ENCODE measurements around the gene LCE7A.

LCE7A gene

GRCh38 chr1:152899027-152899426, 39.2 kb downstream of the LCE7A start:
- TF ChIP-seq CTCF (IDR thresholded peaks at IDR 0.05; ENCODE audit: control extremely low read depth, extremely low read depth, low read depth, missing control alignments), result no peak
- DNase-seq (ENCODE audit: extremely low spot score), result no peak
- ChIA-PET CTCF (interaction anchor here (0.8 to 3.0 kb wide), 4 partner anchors 8 to 29 kb away, joined by 3 to 8 read pairs (median 4); no protein-coding TSS in a partner anchor), POLR2A (no interaction called here)

GRCh38 chr1:152899883-152900282, 40.1 kb downstream of the LCE7A start:
- ChIA-PET POLR2A (no interaction called here), CTCF (interaction anchor here (1.4 to 3.0 kb wide), 2 partner anchors 7 to 30 kb away, joined by 3 to 8 read pairs; no protein-coding TSS in a partner anchor)
- no peak for DNase-seq (ENCODE audit: extremely low spot score)
- no peak for TF ChIP-seq CTCF (IDR thresholded peaks at IDR 0.05; ENCODE audit: control extremely low read depth, extremely low read depth, low read depth, missing control alignments)

GRCh38 chr1:152901631-152902030, 41.8 kb downstream of the LCE7A start:
- CTCF ChIA-PET, result interaction anchor here (1.0 to 3.0 kb wide), 3 partner anchors 24 to 31 kb away, joined by 3 to 8 read pairs (median 6); no protein-coding TSS in a partner anchor
- no peak for DNase-seq (ENCODE audit: extremely low spot score)
- POLR2A ChIA-PET, result no interaction called here
- no peak for TF ChIP-seq CTCF (IDR thresholded peaks at IDR 0.05; ENCODE audit: control extremely low read depth, extremely low read depth, low read depth, missing control alignments)

- POLR2A ChIA-PET, result no interaction called here
- TF ChIP-seq CTCF (IDR thresholded peaks at IDR 0.05; ENCODE audit: control extremely low read depth, extremely low read depth, low read depth, missing control alignments), result no peak
- CTCF ChIA-PET, result interaction anchor here (1.0 to 1.4 kb wide), 2 partner anchors 23 to 27 kb away, joined by 3 to 4 read pairs; no protein-coding TSS in a partner anchor
- no peak for DNase-seq (ENCODE audit: extremely low spot score)
Observed at GRCh38 chr1:152902636-152903035, 42.8 kb downstream of the LCE7A start.

- CTCF ChIA-PET, result interaction anchor here (1.1 to 2.0 kb wide), 7 partner anchors 10 to 36 kb away, joined by 3 to 9 read pairs (median 3); partner anchors contain the start of gene SMCP
Observed at GRCh38 chr1:152904688-152905440, 45.1 kb downstream of the LCE7A start.

More at GRCh38 chr1:152904688-152905440, 45.1 kb downstream of the LCE7A start:
- no peak for DNase-seq (ENCODE audit: extremely low spot score)
- TF ChIP-seq CTCF (IDR thresholded peaks at IDR 0.05; ENCODE audit: control extremely low read depth, extremely low read depth, low read depth, missing control alignments), result no peak
- POLR2A ChIA-PET, result no interaction called here

All from GM10248 (cell line).